GM23248 (cell line): Measurements from ENCODE around the gene RASGRF1. TPM values are rescaled to one million over a fixed set of nuclear protein-coding genes. Genes with fewer than 3 reads are reported as not detected.

Experiments
- DNase-seq: peaks from one replicate; pipeline ENCODE4 v3.0.0-alpha.2; 2015
- H2AFZ ChIP-seq: fragments of 200-600 bp; sonication (generic); 2 replicates; pipeline ENCODE4 v1.6.1; 2016; ENCODE audit warnings: antibody characterized with exemption
- H3F3A ChIP-seq: fragments of 200-600 bp; sonication (generic); 2 replicates; pipeline ENCODE4 v1.6.1; 2016; ENCODE audit warnings: mild to moderate bottlenecking, antibody characterized with exemption, mixed run types; ENCODE audit not compliant: insufficient read depth
- H3K27ac ChIP-seq: fragments of 200-600 bp; sonication (generic); 2 replicates; pipeline ENCODE4 v1.5.1; 2016; ENCODE audit warnings: mild to moderate bottlenecking
- H3K27me3 ChIP-seq: fragments of 200-600 bp; sonication (generic); replicated peaks from 2 replicates; pipeline ENCODE4 v1.6.1; 2016; ENCODE audit warnings: mild to moderate bottlenecking; ENCODE audit not compliant: insufficient read depth
- H3K36me3 ChIP-seq: fragments of 200-600 bp; sonication (generic); 2 replicates; pipeline ENCODE4 v1.6.1; 2016; ENCODE audit warnings: low read depth, mild to moderate bottlenecking
- H3K4me1 ChIP-seq: fragments of 200-600 bp; sonication (generic); 2 replicates; pipeline ENCODE4 v1.6.1; 2016; ENCODE audit warnings: mild to moderate bottlenecking; ENCODE audit not compliant: insufficient read depth
- H3K4me2 ChIP-seq: fragments of 200-600 bp; sonication (generic); one replicate; pipeline ENCODE4 v1.6.1; 2016; ENCODE audit warnings: mild to moderate bottlenecking; ENCODE audit not compliant: unreplicated experiment
- H3K4me3 ChIP-seq: fragments of 200-600 bp; sonication (generic); 2 replicates; pipeline ENCODE4 v1.5.1; 2016; ENCODE audit warnings: mild to moderate bottlenecking
- H3K79me2 ChIP-seq: fragments of 200-600 bp; sonication (generic); 2 replicates; pipeline ENCODE4 v1.6.1; 2016; ENCODE audit warnings: mild to moderate bottlenecking; ENCODE audit not compliant: insufficient read depth
- H3K9ac ChIP-seq: fragments of 200-600 bp; sonication (generic); 2 replicates; pipeline ENCODE4 v1.6.1; 2016; ENCODE audit warnings: mild to moderate bottlenecking
- H3K9me2 ChIP-seq: fragments of 200-600 bp; sonication (generic); 2 replicates; pipeline ENCODE4 v1.6.1; 2016; ENCODE audit warnings: mixed run types, mild to moderate bottlenecking, moderate library complexity; ENCODE audit not compliant: insufficient read depth
- H3K9me3 ChIP-seq: fragments of 200-600 bp; sonication (generic); one replicate; pipeline ENCODE4 v1.6.1; 2017; ENCODE audit warnings: low read depth
- H4K20me1 ChIP-seq: fragments of 200-600 bp; sonication (generic); 2 replicates; pipeline ENCODE4 v1.6.0; 2016; ENCODE audit not compliant: insufficient read depth
- EZH2 ChIP-seq: fragments of 200-600 bp; sonication (generic); IDR thresholded peaks from 2 replicates; pipeline ENCODE4 v1.6.1; 2018; ENCODE audit warnings: antibody characterized with exemption, mild to moderate bottlenecking; ENCODE audit not compliant: insufficient read depth, poor library complexity, severe bottlenecking
- EZH2phosphoT487 ChIP-seq: fragments of 200-600 bp; sonication (generic); IDR thresholded peaks from 2 replicates; pipeline ENCODE4 v1.6.1; 2018; ENCODE audit warnings: antibody characterized with exemption, moderate library complexity, mild to moderate bottlenecking, low read depth; ENCODE audit not compliant: insufficient read depth
- WGBS, 2 experiments: methylation state at CpG; one replicate each; pipeline ENCODE4 v1.1.6; 2015 to 2017; ENCODE audit warnings: low lambda C conversion rate in 2 of 2, low coverage in 1 of 2; ENCODE audit errors: missing lambda C conversion rate in 2 of 2; 5-methylcytosine and 5-hydroxymethylcytosine counted together
- in situ Hi-C: fragments of 300-500 bp; cut with MboI; formaldehyde crosslinking; loops from 2 replicates; pipeline ENCODE4 v1.15.0; 2020
- polyA plus RNA-seq: library from polyadenylated mRNA; unstranded; fragments of >200 nt; fragmentation: Nextera tagmentation; extraction: Ambion mirVana; gene quantifications from 2 replicates; pipeline ENCODE4 v1.2.1, GENCODE V29; 2016
- total RNA-seq: library from RNA; depleted of rRNA; stranded (reverse); fragments of >200 nt; shearing (Covaris generic); gene quantifications from 2 replicates; pipeline ENCODE4 v1.2.3, GENCODE V29; 2014

The RASGRF1 gene
- total and polyA plus RNA-seq, 2 experiments from 2014 or later: not detected

DNA sequence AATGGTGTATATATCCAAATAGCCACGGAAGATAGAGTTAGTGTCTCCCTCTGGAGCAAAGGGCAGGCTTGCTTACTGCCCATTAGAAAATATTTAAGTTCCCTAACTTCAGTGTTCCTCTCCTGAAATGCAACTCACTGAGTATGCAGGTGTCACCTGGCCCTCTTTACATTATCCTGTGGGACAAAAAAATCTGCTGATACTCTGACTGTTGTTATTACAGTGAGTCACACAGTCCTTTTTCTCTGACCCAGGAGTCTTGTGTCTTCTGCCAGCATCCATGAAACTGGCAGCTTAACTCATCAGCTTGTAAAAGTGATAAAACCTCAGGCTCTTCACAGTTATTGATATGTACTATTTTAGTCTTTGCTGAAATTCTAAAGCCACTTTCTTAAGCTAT is 42.2 kb upstream of the RASGRF1 start:
- Histone ChIP-seq H3K27me3 (peaks cover 19% of the 10 kb centered on the region; the same call in 1 of the 2 replicates), H3K4me3 (no peak overlapping the region), H3K36me3 (no peaks in the 10 kb centered on the region), H3K9me2 (no peaks in the 10 kb centered on the region), H3K4me2 (no peak overlapping the region), H2AFZ (no peak overlapping the region), H3K4me1 (no peaks in the 10 kb centered on the region), H3K27ac (no peak overlapping the region), H3K9ac (no peak overlapping the region), H3K9me3 (no peaks in the 10 kb centered on the region), H3F3A (no peaks in the 10 kb centered on the region), H4K20me1 (no peaks in the 10 kb centered on the region), H3K79me2 (no peaks in the 10 kb centered on the region)
- TF ChIP-seq EZH2 (no peak), EZH2phosphoT487 (no peak)
- in situ Hi-C loops: no loop called here
- no peak for DNase-seq
- 10 to 29% methylated on average over 1 of the region's 1 CpG for WGBS, 2 experiments

- H3K9ac ChIP-seq: no peak overlapping the region
- no peaks in the 10 kb centered on the region for H4K20me1 ChIP-seq
- no peaks in the 10 kb centered on the region for H3F3A ChIP-seq
- H2AFZ ChIP-seq: no peak overlapping the region
- H3K27ac ChIP-seq: no peak overlapping the region
- no peak overlapping the region for H3K4me2 ChIP-seq
- no peaks in the 10 kb centered on the region for H3K4me1 ChIP-seq
- TF ChIP-seq EZH2 (no peak), EZH2phosphoT487 (no peak)
- H3K9me3 ChIP-seq: no peaks in the 10 kb centered on the region
- no peaks in the 10 kb centered on the region for H3K36me3 ChIP-seq
- H3K79me2 ChIP-seq: no peaks in the 10 kb centered on the region
- no peak for DNase-seq
- H3K27me3 ChIP-seq: peaks cover 19% of the 10 kb centered on the region; the same call in 1 of the 2 replicates
- no peak overlapping the region for H3K4me3 ChIP-seq
- in situ Hi-C loops: no loop called here
- H3K9me2 ChIP-seq: no peaks in the 10 kb centered on the region
Measured at GRCh38 chr15:79132361-79132760, 41.8 kb upstream of the RASGRF1 start.

DNA sequence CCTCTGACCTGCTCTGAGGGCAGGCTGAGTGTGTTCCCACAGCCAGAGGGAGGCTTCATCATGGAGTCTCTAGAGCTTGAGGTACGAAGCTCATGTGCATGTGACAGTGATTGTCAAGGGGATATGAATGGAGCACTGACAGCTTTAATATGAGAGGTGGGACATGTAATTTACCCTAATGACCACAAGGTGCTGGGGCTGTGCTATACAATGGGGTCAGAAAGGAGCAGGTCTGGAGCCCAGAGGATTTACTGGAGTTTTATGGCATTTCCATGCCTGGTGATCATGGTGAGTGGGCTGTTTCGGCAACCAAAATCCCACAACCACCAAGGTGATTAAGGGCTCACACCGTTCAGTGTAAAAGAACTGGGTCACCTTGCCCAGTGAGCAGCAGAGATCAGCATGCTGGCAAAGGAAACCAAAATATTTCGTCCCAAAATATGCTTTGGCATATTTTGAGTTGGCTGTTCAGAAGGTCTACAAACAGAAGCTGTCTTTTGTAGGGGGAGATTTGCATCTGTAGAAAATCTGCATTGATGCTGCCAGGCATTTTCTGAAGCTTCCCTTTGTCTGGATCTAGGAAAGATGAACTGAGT is 40.1 kb upstream of the RASGRF1 start:
- 13% methylated on average over 4 of the region's 4 CpGs for WGBS, 2 experiments
- no peaks in the 10 kb centered on the region for H3K36me3 ChIP-seq
- H3K27me3 ChIP-seq: peaks cover 22% of the 10 kb centered on the region; the same call in 1 of the 2 replicates
- H3F3A ChIP-seq: no peaks in the 10 kb centered on the region
- H3K79me2 ChIP-seq: no peaks in the 10 kb centered on the region
- H3K4me1 ChIP-seq: no peaks in the 10 kb centered on the region
- no peak for DNase-seq
- in situ Hi-C loops: no loop called here
- TF ChIP-seq EZH2phosphoT487 (no peak), EZH2 (no peak)
- no peaks in the 10 kb centered on the region for H3K9me3 ChIP-seq
- no peak overlapping the region for H3K9ac ChIP-seq
- no peaks in the 10 kb centered on the region for H3K9me2 ChIP-seq
- H3K4me2 ChIP-seq: no peak overlapping the region
- H4K20me1 ChIP-seq: no peaks in the 10 kb centered on the region
- H2AFZ ChIP-seq: no peak overlapping the region
- no peak overlapping the region for H3K4me3 ChIP-seq
- H3K27ac ChIP-seq: no peak overlapping the region

DNA sequence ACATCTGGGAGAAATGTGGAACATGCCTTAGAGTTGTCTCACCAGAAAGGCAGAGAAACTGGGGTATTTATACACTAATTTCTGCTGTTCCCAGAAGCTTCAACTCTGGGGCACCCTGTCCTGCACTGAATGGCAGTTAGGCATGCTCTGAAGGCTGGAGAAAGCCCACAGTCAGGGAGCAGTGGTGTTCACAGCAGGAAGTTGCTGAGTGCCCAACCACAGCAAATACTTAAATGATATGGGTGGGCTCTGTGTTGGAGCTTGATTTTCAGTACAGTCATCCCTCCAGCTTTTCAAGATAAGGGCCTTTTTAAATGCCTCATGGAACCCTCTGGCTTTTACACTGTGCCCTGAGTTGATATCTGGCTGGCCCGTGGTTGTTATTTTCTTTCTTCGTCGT is 38.7 kb upstream of the RASGRF1 start:
- no peaks in the 10 kb centered on the region for H3K9me2 ChIP-seq
- H4K20me1 ChIP-seq: no peaks in the 10 kb centered on the region
- no peak for TF ChIP-seq EZH2phosphoT487
- no peak for TF ChIP-seq EZH2
- H3K79me2 ChIP-seq: no peaks in the 10 kb centered on the region
- no peak overlapping the region for H3K27ac ChIP-seq
- no peaks in the 10 kb centered on the region for H3K4me1 ChIP-seq
- 0 out of 2 replicates have a peak, but pooled peaks cover 8% of the 10 kb centered on the region for H3K27me3 ChIP-seq
- DNase-seq: no peak
- H3K4me3 ChIP-seq: no peak overlapping the region
- in situ Hi-C loops: no loop called here
- H3K4me2 ChIP-seq: no peak overlapping the region
- no peaks in the 10 kb centered on the region for H3K36me3 ChIP-seq
- H3F3A ChIP-seq: no peaks in the 10 kb centered on the region
- no peak overlapping the region for H3K9ac ChIP-seq
- H3K9me3 ChIP-seq: no peaks in the 10 kb centered on the region
- H2AFZ ChIP-seq: no peak overlapping the region
- WGBS, 2 experiments: 58 to 60% methylated on average over 3 of the region's 3 CpGs

DNA sequence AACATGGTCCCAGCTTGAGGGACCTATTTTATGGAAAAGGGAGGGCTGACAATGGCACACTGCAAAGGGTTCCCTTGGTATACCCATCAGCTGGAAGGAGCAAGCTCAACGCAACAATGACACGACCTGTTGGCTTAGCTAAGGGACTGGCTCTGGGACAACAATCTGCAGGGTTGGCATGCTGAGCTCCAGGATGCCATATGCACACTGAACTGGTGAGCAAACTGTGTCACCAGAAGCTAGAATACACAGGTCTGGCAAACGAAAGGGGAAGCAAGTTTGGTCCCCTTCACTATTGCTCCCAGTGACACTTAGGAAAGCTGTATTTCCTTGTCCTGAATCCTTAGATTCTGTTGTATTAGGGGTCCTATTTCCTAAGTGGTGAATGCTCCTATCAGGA is 38.0 kb upstream of the RASGRF1 start:
- Histone ChIP-seq H3K4me1 (no peaks in the 10 kb centered on the region), H3K9ac (no peak overlapping the region), H3K79me2 (no peaks in the 10 kb centered on the region), H3K27ac (no peak overlapping the region), H3K36me3 (no peaks in the 10 kb centered on the region), H3F3A (no peaks in the 10 kb centered on the region), H3K4me3 (no peak overlapping the region), H3K9me3 (no peaks in the 10 kb centered on the region), H3K9me2 (no peaks in the 10 kb centered on the region), H4K20me1 (no peaks in the 10 kb centered on the region), H3K4me2 (no peak overlapping the region), H2AFZ (no peak overlapping the region), H3K27me3 (0 out of 2 replicates have a peak, but pooled peaks cover 7% of the 10 kb centered on the region)
- 18 to 27% methylated on average over 3 of the region's 3 CpGs for WGBS, 2 experiments
- in situ Hi-C loops: no loop called here
- DNase-seq: no peak
- no peak for TF ChIP-seq EZH2phosphoT487
- no peak for TF ChIP-seq EZH2
